HG03342 (cell line): ENCODE data around the gene CNKSR1.

Experiments used
- ATAC-seq: cut with Tn5 transposase; IDR thresholded peaks from one replicate; pipeline ENCODE4 v1.9.1; 2021; ENCODE audit warnings: mild to moderate bottlenecking, moderate library complexity; ENCODE audit not compliant: unreplicated experiment

CNKSR1 gene, protein sequence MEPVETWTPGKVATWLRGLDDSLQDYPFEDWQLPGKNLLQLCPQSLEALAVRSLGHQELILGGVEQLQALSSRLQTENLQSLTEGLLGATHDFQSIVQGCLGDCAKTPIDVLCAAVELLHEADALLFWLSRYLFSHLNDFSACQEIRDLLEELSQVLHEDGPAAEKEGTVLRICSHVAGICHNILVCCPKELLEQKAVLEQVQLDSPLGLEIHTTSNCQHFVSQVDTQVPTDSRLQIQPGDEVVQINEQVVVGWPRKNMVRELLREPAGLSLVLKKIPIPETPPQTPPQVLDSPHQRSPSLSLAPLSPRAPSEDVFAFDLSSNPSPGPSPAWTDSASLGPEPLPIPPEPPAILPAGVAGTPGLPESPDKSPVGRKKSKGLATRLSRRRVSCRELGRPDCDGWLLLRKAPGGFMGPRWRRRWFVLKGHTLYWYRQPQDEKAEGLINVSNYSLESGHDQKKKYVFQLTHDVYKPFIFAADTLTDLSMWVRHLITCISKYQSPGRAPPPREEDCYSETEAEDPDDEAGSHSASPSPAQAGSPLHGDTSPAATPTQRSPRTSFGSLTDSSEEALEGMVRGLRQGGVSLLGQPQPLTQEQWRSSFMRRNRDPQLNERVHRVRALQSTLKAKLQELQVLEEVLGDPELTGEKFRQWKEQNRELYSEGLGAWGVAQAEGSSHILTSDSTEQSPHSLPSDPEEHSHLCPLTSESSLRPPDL

DNA sequence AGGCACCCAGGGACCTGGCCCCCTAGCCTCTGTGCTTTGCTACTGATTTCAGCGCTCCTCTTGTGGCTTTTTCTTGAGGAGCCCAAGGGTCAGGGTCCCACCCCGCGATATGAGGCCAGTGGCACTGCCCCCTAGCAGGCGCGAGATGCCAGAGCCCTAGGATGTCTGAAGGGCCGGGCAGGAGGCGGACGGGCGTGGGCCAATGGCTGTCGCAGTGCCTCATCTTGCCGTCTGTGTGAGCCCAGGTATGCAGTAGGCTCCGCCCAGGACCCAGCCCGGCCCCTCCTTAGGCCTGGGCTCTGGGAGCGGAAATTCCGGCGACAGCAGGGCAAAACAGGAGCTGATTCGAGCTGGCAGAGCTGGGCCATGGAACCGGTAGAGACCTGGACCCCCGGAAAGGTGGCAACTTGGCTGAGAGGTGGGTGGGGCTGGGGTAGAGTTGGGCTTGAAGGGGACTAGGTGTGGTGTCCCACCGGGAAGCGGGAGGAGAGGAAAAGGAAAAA is at the start of gene CNKSR1:
TSS of gene CNKSR1 (plus strand) at position 310 of the 503 bp plus-strand sequence. CDS start at position 367, 57 bp downstream.
- no peak for ATAC-seq

DNA sequence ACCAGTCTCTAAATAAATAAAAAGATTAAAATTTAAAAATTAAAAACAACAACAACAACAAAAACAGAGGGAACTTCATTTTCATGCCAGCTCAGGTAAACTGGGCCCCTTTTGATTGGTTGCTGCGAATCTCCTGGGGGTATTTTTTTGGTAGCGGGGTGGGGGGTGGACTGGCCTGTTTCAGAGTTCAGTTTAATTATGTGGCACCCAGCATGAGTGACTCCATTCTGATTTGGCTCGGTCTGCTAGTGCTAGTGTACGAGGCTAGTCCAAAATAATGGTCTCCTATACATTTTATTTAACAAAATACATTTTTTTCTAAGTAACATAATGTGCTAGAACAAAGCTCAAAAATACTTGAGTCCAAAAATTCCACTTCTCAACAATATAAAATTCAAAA is 47.5 kb upstream of the CNKSR1 start:
- ATAC-seq = no peak

DNA sequence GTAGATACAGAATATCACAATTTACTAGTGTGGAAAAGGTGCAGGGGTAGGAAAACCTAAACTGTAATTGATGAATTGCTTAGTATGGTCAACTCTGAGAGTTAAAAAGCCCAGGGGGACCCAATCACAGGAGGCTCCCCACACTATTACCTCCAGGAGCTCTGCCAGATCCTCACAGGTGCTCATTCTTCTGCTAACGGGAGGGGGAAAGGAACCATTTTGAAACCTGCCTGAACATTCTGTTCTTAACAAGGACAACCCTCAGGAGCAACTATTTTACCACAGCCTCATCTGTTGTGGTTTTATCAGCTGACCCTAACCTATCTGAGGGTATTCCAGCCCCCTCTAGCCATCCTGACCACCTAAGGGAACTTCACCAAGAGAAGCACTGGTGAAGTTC is 46.6 kb upstream of the CNKSR1 start:
- ATAC-seq = no peak

DNA sequence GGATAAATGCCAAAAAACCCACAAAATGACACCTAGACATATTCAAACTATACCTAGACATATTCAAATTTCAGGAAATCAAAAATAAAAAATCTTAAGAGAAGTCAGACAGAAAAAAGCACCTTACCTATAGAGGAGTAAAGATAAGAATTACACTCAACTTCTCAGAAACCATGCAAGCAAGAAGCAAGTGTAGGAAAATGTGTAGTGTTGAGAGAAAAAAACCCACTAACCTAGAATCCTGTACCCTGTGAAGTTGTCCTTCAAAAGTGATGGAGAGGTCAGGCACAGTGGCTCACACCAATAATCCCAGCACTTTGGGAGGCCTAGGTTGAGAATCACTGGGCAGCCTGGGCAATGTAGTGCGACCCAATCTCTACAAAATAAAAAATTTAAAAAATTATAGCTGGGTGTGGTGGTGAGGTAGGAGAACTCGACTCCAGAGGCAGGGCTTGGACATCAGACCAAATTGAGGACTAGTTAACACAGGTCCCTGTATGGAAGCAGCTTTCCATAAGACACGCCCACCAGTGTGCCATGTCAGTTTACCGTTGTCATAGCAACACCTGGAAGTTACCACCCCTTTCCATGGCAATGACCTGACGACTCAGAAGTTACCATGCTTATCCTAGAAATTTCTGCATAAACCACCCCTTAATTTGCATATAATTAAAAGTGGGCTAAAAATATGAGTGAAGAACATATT is 45.0 kb upstream of the CNKSR1 start:
- no peak for ATAC-seq

DNA sequence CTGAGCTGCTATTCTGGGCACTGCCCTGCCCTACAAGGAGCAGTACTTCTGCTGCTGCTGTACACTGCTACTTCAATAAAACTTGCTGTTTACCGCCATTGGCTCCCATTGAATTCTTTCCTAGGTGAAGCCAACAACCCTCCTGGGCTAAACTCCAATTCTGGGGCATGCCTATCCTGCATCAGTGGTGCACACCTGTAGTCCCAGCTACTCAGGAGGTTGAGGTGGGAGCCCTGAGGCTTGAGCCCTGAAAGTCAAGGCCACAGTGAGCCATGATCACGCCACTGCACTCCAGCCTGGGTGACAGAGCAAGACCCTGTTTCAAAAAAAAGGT is 44.5 kb upstream of the CNKSR1 start:
- ATAC-seq = no peak

DNA sequence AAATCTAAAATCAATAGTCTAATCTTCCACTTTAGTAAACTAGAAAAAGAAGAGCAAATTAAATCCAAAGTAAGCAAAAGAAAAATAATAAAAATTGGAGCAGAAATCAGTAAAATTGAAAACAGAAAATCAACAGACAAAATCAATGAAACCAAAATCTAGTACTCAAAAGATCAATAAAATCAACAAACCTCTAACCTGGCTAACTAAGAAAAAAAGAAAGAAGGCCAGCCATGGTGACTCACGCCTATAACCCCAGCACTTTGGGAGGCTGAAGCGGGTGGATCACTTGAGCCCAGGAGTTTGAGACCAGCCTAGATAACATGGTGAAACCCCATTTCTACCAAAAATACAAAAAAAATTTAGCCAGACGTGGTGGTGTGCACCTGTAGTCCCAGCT is 42.8 kb upstream of the CNKSR1 start:
- ATAC-seq = no peak

DNA sequence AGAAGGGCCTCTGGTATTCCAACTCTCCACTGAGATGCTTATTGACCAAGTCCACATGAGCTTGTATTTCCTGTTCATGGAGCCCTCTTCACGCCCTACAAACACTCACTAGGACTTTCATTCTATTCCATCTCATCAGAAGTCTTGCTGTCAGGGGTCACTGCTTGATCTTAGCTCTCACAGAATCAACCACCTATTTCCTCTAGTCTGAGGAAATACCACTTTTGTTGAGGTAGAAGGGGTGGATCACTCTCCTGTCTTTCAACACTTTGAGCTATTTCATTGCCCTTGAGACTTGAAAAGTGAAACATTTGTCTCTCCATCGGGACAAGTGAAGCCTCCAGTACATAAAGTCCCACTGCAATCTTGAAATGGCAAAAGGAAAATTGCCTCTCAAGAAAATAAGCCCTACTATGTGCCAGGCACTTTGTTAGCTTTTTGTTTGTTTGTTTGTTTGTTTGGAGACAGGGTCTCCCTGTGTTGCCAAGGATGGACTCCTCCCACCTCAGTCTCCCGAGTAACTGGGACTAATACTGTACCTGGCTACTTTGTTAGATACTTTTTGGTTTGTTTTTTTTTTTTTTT is 38.2 kb upstream of the CNKSR1 start:
- ATAC-seq = no peak

DNA sequence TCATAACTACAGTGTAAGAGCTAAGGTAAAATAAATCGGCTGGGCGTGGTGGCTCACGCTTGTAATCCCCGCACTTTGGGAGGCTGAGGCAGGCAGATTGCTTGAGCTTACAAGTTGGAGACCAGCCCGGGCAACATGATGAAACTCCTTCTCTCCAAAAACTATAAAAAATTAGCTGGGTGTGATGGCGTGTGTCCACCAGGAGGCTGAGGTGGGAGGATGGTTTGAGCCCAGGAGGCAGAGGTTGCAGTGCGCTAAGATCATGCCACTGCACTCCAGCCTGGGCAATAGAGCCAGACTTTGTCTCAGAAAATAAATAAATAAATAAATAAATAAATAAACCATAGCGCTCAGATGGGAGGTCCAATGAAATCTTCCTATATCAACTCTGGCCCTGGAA is 35.1 kb upstream of the CNKSR1 start:
- ATAC-seq = no peak

DNA sequence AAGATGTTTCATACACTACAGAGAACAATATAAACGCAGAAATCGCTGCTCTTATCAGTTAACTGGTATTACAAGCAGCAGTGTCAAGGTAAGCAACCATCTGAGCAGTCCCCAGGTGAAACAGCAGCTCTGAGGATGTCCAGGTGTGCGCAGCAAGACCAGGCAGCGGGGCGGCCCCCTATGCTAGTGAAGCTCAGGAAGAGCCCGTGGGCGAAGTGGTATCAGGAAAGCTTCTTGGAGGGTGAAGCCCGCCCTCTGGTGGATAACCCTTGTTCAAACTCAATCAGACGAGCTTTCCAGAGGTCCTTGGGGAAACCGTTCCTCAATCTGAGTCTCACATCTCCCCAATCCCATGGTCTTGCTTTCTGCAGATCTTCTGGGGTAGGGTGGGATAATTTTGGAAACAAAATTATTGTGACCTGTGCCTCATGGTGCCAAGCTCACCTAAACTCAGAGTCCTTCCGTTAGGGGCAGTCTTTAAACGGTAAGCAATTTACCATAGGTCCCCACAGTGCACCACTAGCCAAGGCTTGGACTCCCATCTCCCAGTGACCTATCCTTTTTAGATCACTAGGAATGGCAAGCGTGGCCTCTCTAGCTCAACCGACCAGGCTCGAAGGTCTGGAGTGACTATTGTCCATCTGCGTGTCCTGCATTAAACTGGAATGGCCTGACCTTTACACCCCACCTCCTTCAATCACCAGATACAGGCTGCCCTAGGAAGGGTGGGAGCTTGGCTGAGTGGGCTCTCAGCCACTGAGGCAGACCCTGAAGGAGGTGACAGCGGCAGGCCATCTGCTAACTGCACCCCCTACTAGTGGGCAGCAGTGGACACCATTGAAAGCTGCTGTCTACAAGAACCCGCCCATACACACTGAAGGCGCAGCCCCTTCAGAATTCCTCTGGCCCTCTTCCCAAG is 32.0 kb upstream of the CNKSR1 start:
- ATAC-seq = no peak

DNA sequence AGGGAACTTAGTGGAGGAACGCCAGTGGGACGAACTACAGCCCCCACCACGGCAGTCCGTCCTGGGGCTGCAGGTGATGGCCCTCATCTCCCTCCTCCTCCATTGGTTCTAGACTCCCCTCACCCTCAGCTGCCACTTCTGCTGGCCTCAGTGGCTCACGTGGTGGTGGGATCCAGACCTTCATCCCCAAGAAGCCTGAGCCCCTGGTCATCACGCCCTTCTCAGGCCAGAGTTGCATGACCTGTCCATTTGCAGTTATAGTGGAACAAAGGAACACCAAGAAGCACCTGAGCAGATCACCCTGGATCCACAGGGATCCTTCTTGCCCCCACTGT is 31.4 kb upstream of the CNKSR1 start:
- ATAC-seq = no peak

DNA sequence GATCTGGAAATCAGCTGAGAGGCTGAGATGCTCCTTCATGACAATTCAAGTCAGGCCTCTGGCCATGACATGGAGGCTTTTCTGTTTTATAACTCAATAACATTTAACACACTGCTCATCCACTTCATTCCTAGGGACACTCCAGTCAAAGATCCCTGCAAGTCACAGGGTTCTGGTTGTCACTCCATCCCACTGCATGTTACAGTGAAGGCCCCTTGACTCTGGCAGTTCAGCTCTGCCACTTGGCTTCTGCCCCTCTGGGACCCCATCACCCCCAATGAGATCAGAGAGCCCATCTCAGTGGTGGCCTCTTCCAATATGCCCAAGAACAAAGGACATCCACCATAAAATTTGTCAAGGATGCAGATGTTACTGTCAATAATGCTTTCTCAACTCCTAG is 28.4 kb upstream of the CNKSR1 start:
- ATAC-seq = no peak

DNA sequence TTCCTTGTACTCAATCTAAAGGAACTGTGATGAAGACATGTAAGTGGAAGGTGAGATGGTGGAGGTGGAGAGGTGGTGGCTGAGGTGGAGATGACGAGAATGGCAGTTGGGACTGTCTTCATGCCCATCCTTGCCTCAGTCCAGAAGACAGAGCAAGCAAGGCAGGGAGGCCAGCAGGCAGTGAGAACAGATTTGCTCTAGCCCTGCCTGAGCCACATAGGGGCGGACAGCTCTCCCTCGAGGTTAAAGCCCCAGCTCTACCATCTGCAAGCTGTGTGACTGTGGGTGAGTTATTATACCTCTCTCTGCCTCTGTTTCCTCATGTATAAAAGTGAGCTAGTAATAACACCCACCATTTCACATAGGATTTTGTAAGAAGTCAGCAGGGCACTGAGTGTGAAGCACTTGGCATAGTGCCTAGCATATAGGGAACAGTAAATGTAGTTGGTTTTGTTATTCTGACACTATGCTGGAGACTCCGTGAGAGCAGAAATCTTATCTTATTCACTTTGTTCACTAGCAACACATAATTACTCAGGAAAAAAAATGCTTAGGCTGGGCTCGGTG is 23.2 kb upstream of the CNKSR1 start:
- no peak for ATAC-seq

DNA sequence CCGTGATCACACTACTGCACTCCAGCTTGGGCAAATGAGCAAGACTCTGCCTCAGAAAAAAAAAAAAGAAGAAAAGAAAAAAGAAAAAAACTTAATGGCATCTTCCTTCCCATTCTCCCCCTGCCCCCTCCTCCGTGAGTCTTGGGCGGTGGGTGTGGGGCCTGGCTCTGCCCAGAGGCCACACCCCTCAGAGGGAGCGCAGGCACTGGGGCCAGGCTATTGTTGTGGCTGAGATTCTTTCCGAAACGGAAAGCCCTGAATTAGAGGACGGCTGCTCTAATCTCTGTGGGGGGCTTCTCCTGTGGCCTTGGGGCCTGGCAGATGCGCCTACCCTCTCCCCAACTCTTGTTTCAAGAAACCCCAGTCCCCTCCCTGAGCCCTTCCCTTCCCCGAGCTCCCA is 22.5 kb upstream of the CNKSR1 start:
- ATAC-seq = no peak

DNA sequence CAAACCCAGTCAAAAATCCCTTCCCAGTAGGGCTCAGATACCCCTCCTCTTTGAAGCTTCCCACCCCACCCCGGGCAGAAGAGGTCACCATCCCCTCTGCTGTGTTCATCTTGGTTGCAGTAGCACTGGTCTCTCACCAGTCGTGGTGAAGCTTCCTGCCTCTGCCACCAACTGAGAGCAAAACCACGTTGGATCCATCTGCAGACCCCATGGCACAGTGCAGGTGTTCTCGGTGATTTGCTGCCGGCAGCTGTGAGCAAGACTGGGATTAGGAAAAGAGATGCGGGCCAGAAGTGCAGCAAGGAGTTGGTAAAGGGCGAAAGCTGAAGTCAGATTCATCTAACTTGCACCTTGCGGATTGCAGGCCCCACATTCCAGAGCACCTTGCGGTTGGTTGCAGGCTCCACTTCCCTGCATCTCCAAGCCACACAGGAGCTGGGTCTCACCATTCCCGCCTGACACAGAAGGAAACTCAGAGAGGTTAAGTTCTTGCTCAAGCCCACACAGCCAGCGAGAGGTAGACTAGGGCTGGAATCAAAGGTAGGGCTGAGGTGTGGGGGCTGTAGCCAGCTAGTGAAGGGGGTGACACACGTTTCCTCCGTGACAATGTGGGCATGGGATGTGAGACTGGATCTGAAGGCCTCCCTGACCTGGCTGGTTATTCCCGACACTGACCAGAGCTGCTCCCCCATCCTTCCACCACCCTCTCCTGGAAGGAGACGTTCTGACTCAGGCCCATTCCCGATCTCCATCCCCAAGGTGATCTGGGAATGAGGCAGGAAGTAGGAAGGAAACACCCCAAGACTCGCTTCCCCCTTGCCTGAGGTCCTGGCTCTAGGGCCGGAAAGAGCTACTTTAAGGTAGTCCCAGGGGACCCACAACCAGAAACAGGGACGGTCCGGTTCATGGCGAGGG is 21.7 kb upstream of the CNKSR1 start:
- no peak for ATAC-seq

DNA sequence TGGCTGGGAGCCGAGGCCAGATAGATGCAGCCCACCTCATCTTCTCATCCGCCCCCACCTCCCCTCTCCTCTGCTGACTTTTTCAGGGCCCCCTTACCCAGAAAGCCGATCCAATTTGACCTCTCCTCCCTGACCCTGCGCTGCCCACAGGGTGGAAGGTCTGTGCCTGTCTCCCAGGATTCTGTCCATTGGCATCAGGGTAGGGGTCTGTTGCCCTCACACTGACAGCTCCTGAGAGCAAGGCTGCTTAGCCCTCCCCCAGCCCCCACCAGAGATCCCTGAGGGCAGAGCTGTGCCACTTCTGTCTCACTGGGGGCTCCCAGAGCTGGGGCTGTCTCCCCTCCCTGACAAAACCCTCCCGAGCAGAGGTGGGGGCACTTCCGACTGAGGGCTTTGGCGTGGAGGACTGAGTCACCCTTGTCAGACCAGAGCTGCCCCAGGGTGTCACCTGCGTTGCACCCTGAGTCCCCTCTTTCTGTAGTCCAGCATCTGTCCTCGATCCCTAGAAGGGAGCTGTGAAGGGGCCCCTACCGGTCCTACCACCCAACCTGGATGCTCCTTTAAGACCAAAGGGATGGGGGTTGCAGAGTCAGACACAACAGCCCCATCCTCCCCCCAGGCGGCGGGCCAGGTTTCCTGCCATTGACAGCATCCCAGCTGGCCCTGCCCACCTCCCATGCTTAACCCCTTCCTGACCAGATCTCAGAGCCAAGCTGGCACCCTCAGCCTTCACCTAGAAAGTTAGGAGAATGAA is 20.8 kb upstream of the CNKSR1 start:
- ATAC-seq = no peak

DNA sequence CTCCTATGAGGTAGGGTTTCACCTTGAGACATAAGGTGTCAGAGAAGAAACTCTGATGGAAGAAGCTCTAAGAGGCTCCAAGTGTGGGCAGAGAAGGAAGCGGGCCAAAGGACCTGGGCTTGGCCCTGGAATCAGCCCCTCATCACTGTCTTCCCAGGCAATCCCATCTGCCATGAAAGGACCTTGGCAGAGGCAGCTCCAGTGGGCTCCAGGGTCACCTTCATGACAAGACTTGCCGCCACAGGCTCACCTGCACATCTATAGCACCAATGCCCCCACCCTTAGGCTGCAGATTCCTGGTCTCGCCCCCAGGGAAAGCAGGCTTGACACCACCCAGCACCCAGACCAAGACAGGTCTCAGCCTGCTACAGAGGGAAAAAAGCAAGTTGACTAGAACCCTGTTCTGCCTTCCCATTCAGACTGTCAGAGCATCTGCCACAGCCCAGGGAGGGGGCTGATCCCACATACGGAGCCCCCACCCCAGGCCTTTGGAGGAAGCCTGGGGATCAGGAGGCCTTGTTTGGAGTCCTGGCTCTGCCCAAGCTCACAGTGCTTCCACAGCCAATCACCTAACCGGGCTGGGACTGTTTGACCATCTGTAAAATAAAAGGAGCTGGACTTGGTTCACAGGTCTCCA is 18.9 kb upstream of the CNKSR1 start:
- no peak for ATAC-seq

DNA sequence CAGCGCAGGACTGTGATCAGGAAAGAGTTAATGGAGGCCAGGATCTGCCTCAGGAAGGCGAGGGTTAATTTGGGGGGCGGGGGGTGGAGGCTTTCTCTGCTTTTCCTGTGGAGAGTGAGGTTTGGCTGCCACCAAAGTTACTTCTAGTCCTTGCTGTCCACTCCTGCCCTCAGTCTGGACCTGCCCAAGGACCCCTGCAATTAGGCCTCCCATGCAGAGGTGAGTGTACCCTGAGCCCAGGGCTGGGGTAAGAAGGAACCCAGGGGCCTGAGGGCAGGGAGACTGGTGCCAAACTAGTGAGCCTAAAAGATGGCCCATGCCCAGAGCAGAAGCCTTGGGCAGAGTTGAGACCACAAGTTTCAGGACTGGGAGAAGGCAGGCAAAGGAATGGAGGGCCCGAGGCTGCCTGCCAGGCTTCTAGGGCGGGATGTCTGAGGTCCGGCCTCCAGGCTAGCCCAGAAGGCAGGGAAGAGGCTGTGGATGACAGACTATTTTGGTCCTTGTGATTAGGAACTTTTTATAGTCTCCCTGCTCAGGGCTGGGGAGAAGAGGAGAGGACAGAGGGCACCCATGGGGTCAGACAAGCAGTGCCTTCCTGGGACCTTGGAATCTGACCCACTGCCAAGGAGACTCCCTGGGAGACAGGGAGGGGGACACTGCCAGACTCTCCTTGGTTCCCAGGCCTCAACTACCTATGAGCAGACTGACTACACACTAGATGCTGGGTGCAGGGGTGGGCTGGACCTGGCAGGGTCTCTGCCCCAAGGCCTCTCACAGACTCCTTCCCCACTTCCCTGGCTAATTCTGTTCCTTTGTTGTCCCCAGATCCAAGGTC is 18.2 kb upstream of the CNKSR1 start, which contains the start of gene FAM110D:
TSS of gene FAM110D (plus strand) at position 172 of the 835 bp plus-strand sequence. CDS start 2,213 bp downstream, outside the sequence.
- ATAC-seq = no peak
